H9 (cell line): ENCODE data around the gene AIMP1. TPM values are rescaled to one million over a fixed set of nuclear protein-coding genes. Genes with fewer than 3 reads are reported as not detected.

Experiments used
- DNase-seq: peaks from one replicate; pipeline ENCODE4 v3.0.0-alpha.2; 2017
- H2AFZ ChIP-seq: one replicate; pipeline ENCODE4 v1.6.1; 2013; ENCODE audit warnings: mild to moderate bottlenecking, low read length, control low read depth, moderate library complexity
- H2AK5ac ChIP-seq: 2 replicates; pipeline ENCODE4 v1.6.1; 2013; ENCODE audit warnings: low read length, control low read depth, mixed read lengths; ENCODE audit not compliant: insufficient read length
- H2BK120ac ChIP-seq: one replicate; pipeline ENCODE4 v1.6.1; 2013; ENCODE audit warnings: low read depth, mild to moderate bottlenecking, low read length, control low read depth, inconsistent platforms; ENCODE audit not compliant: poor library complexity, severe bottlenecking
- H2BK12ac ChIP-seq: 2 replicates; pipeline ENCODE4 v1.6.1; 2013; ENCODE audit warnings: low read length, control low read depth, mixed read lengths, low read depth; ENCODE audit not compliant: insufficient read length
- H2BK15ac ChIP-seq: 2 replicates; pipeline ENCODE4 v1.6.1; 2013; ENCODE audit warnings: low read depth, low read length, control low read depth
- H2BK20ac ChIP-seq: one replicate; pipeline ENCODE4 v1.6.1; 2013; ENCODE audit warnings: low read depth, mild to moderate bottlenecking, low read length, control low read depth, inconsistent platforms; ENCODE audit not compliant: poor library complexity, severe bottlenecking
- H2BK5ac ChIP-seq: 2 replicates; pipeline ENCODE4 v1.6.1; 2013; ENCODE audit warnings: low read length, control low read depth, mixed read lengths; ENCODE audit not compliant: insufficient read length
- H3K14ac ChIP-seq: 2 replicates; pipeline ENCODE4 v1.6.1; 2013; ENCODE audit warnings: low read length, control low read depth; ENCODE audit not compliant: insufficient read depth
- H3K18ac ChIP-seq: 2 replicates; pipeline ENCODE4 v1.6.1; 2013; ENCODE audit warnings: low read depth, mild to moderate bottlenecking, mixed read lengths, low read length, control low read depth; ENCODE audit not compliant: insufficient read length
- H3K23ac ChIP-seq: 2 replicates; pipeline ENCODE4 v1.6.1; 2013; ENCODE audit warnings: low read length, control low read depth, mixed read lengths, low read depth; ENCODE audit not compliant: insufficient read length
- H3K23me2 ChIP-seq: 2 replicates; pipeline ENCODE4 v1.6.1; 2013; ENCODE audit warnings: low read depth, mild to moderate bottlenecking, mixed read lengths, low read length, control low read depth; ENCODE audit not compliant: insufficient read length, poor library complexity, severe bottlenecking
- H3K27ac ChIP-seq: 2 replicates; pipeline ENCODE4 v1.5.1; 2013; ENCODE audit warnings: low read length, control low read depth, mixed read lengths, low read depth; ENCODE audit not compliant: insufficient read length
- H3K27me3 ChIP-seq: 2 replicates; pipeline ENCODE4 v1.6.1; 2013; ENCODE audit warnings: low read length, control low read depth, inconsistent platforms; ENCODE audit not compliant: insufficient read depth
- H3K4ac ChIP-seq: 2 replicates; pipeline ENCODE4 v1.6.1; 2013; ENCODE audit warnings: low read depth, mild to moderate bottlenecking, control low read depth, inconsistent platforms, low read length, moderate library complexity
- H3K4me1 ChIP-seq: 2 replicates; pipeline ENCODE4 v1.6.1; 2013; ENCODE audit warnings: low read length, control low read depth, inconsistent platforms; ENCODE audit not compliant: insufficient read depth
- H3K4me2 ChIP-seq: 2 replicates; pipeline ENCODE4 v1.6.1; 2013; ENCODE audit warnings: low read length, control low read depth, mixed read lengths; ENCODE audit not compliant: insufficient read length, insufficient read depth
- H3K56ac ChIP-seq: 2 replicates; pipeline ENCODE4 v1.6.1; 2013; ENCODE audit warnings: low read depth, mild to moderate bottlenecking, mixed read lengths, low read length, control low read depth; ENCODE audit not compliant: insufficient read length
- H3K79me1 ChIP-seq: 2 replicates; pipeline ENCODE4 v1.6.1; 2013; ENCODE audit warnings: low read depth, mild to moderate bottlenecking, moderate library complexity, low read length, control low read depth, inconsistent platforms; ENCODE audit not compliant: insufficient read depth, poor library complexity, severe bottlenecking
- H3K79me2 ChIP-seq: 2 replicates; pipeline ENCODE4 v1.6.1; 2013; ENCODE audit warnings: low read length, control low read depth, inconsistent platforms; ENCODE audit not compliant: insufficient read depth
- H3K9ac ChIP-seq: 2 replicates; pipeline ENCODE4 v1.6.1; 2013; ENCODE audit warnings: low read length, control low read depth, mixed read lengths; ENCODE audit not compliant: insufficient read length; ENCODE audit errors: extremely low read depth
- H3K9me3 ChIP-seq: one replicate; pipeline ENCODE4 v1.6.1; 2013; ENCODE audit warnings: low read depth, low read length, inconsistent platforms; ENCODE audit not compliant: control insufficient read depth
- H3T11ph ChIP-seq: one replicate; pipeline ENCODE4 v1.6.1; 2013; ENCODE audit warnings: mild to moderate bottlenecking, low read length, control low read depth, inconsistent platforms
- H4K20me1 ChIP-seq: one replicate; pipeline ENCODE4 v1.6.1; 2013; ENCODE audit not compliant: control insufficient read depth, insufficient read length, insufficient read depth
- H4K5ac ChIP-seq: 2 replicates; pipeline ENCODE4 v1.6.1; 2013; ENCODE audit warnings: low read depth, mild to moderate bottlenecking, mixed read lengths, low read length, control low read depth; ENCODE audit not compliant: insufficient read length
- H4K8ac ChIP-seq: replicated peaks from 2 replicates; pipeline ENCODE4 v1.6.1; 2013; ENCODE audit warnings: low read length, control low read depth, mixed read lengths, low read depth; ENCODE audit not compliant: insufficient read length
- H4K91ac ChIP-seq: 2 replicates; pipeline ENCODE4 v1.6.1; 2013; ENCODE audit warnings: low read depth, mild to moderate bottlenecking, moderate library complexity, mixed read lengths, low read length, control low read depth; ENCODE audit not compliant: insufficient read length
- H3K27ac Mint-ChIP-seq, 3 experiments: 2 replicates in 2 of 3; 3 replicates in 1 of 3; pipeline ENCODE4 v1.8.0; 2020 to 2021; ENCODE audit warnings: mixed read lengths in 3 of 3, mild to moderate bottlenecking in 1 of 3, moderate library complexity in 1 of 3
- H3K27me3 Mint-ChIP-seq: 2 replicates; pipeline ENCODE4 v1.8.0; 2021; ENCODE audit warnings: low read depth, mild to moderate bottlenecking, moderate library complexity, mixed read lengths
- H3K36me3 Mint-ChIP-seq, 3 experiments: 2 replicates in 2 of 3; 3 replicates in 1 of 3; pipeline ENCODE4 v1.8.0; 2020 to 2021; ENCODE audit warnings: low read depth in 3 of 3, mixed read lengths in 3 of 3; ENCODE audit not compliant: insufficient read depth in 1 of 3
- H3K4me1 Mint-ChIP-seq, 2 experiments: 2 replicates each; pipeline ENCODE4 v1.8.0; 2020; ENCODE audit warnings: mixed read lengths in 2 of 2
- H3K4me3 Mint-ChIP-seq, 2 experiments: 2 replicates in 1 of 2; 3 replicates in 1 of 2; pipeline ENCODE4 v1.8.0; 2020 to 2021; ENCODE audit warnings: mild to moderate bottlenecking in 2 of 2, mixed read lengths in 2 of 2, moderate library complexity in 1 of 2
- H3K9me3 Mint-ChIP-seq, 2 experiments: 2 replicates in 1 of 2; 3 replicates in 1 of 2; pipeline ENCODE4 v1.8.0; 2020; ENCODE audit warnings: mild to moderate bottlenecking in 2 of 2, mixed read lengths in 2 of 2, moderate library complexity in 1 of 2
- total RNA-seq: library from RNA; stranded (reverse); gene quantifications from 2 replicates; pipeline ENCODE4 v1.2.1, GENCODE V29; 2021
- TF ChIP-seq, protein P1 (sequence below): fragments of 200-600 bp; sonication (generic); conservative IDR thresholded peaks from 3 replicates; pipeline ENCODE4 v1.8.0; 2021; ENCODE audit warnings: antibody characterized with exemption, mild to moderate bottlenecking

Gene AIMP1
- total RNA-seq, 1 experiment from 2014 or later, result 36.8 TPM

DNA sequence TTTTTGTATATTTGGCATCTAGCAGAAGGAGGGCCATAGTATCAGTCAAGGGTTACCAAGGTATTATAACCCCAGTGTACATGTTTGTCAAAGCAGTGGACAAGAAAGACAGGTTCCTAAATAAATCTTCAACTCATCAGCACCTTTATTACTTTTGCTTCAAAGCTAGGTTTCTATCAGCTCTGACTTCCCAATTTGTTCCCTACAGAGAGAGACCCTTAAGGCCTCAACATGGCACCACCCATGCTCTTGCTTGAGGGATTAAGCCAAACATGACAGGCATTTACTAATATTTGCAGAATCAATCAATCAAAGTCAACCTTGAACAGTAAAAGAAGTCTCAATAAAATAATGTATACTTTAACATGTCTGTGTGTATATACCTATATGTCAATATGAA is 9.8 kb upstream of the AIMP1 start:
- Histone ChIP-seq H3K79me2 (no peaks in the 10 kb centered on the region; the same call in 1 of the 2 replicates), H3K4me1 (no peaks in the 10 kb centered on the region), H2AK5ac (no peak overlapping the region), H3K56ac (no peak overlapping the region), H2BK20ac (no peak overlapping the region), H2BK12ac (no peak overlapping the region), H3K23me2 (no peaks in the 10 kb centered on the region), H3K18ac (no peak overlapping the region), H2BK120ac (no peak overlapping the region), H2BK15ac (no peak overlapping the region), H4K8ac (no peak overlapping the region), H3K27me3 (no peaks in the 10 kb centered on the region), H3K23ac (no peak overlapping the region), H3K4me2 (no peak overlapping the region), H3K14ac (no peak overlapping the region), H3K9ac (no peak overlapping the region), H4K5ac (no peak overlapping the region), H2BK5ac (no peak overlapping the region), H3K27ac (no peak overlapping the region), H3K4ac (no peak overlapping the region), H4K20me1 (no peaks in the 10 kb centered on the region), H3K9me3 (no peaks in the 10 kb centered on the region), H4K91ac (no peak overlapping the region), H3K79me1 (peaks cover 2% of the 10 kb centered on the region), H3T11ph (no peak overlapping the region), H2AFZ (no peak overlapping the region)
- Mint-ChIP-seq H3K4me1 (peaks cover 31 to 34% of the 10 kb centered on the region in 2 experiments), H3K4me3 (no peak overlapping the region), H3K27me3 (no peaks in the 10 kb centered on the region), H3K9me3 (no peaks in the 10 kb centered on the region), H3K27ac (no peak overlapping the region), H3K36me3 (peaks cover 0 to 10% (median 4%) of the 10 kb centered on the region in 3 experiments; a peak in 5 of 7 replicates)
- TF ChIP-seq, protein P1, sequence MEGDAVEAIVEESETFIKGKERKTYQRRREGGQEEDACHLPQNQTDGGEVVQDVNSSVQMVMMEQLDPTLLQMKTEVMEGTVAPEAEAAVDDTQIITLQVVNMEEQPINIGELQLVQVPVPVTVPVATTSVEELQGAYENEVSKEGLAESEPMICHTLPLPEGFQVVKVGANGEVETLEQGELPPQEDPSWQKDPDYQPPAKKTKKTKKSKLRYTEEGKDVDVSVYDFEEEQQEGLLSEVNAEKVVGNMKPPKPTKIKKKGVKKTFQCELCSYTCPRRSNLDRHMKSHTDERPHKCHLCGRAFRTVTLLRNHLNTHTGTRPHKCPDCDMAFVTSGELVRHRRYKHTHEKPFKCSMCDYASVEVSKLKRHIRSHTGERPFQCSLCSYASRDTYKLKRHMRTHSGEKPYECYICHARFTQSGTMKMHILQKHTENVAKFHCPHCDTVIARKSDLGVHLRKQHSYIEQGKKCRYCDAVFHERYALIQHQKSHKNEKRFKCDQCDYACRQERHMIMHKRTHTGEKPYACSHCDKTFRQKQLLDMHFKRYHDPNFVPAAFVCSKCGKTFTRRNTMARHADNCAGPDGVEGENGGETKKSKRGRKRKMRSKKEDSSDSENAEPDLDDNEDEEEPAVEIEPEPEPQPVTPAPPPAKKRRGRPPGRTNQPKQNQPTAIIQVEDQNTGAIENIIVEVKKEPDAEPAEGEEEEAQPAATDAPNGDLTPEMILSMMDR, result no peak
- no peak for DNase-seq
